Large intestine (tissue), 12 donors: ENCODE data around the gene DENND1A. TPM values are rescaled to one million over a fixed set of nuclear protein-coding genes. Genes with fewer than 3 reads are reported as not detected.
"Not testable (repeated sequence)": the region's sequence is repeated elsewhere in the genome, so short reads cannot be mapped to it uniquely, and the experiment has no call there.

Experiments
- DNase-seq, 2 donors: peaks; one replicate each; pipeline versions ENCODE4 v3.0.0 to v3.0.0-alpha.2; 2013
- H3K27ac ChIP-seq: one replicate; pipeline ENCODE4 v1.5.1; 2013; ENCODE audit warnings: low read length
- H3K27me3 ChIP-seq: 2 replicates; pipeline ENCODE4 v1.6.1; 2013; ENCODE audit warnings: low read length; ENCODE audit not compliant: control insufficient read depth, insufficient read depth
- H3K36me3 ChIP-seq: 2 replicates; pipeline ENCODE4 v1.6.1; 2013; ENCODE audit warnings: low read length; ENCODE audit not compliant: control insufficient read depth, insufficient read depth
- H3K4me1 ChIP-seq: one replicate; pipeline ENCODE4 v1.6.1; 2013; ENCODE audit warnings: low read length; ENCODE audit not compliant: control insufficient read depth, insufficient read depth
- H3K4me3 ChIP-seq: one replicate; pipeline ENCODE4 v1.5.1; 2013; ENCODE audit warnings: low read length
- H3K9me3 ChIP-seq: one replicate; pipeline ENCODE4 v1.6.1; 2013; ENCODE audit warnings: mild to moderate bottlenecking, low read depth, low read length, moderate library complexity; ENCODE audit not compliant: control insufficient read depth
- WGBS: methylation state at CpG from one replicate; pipeline ENCODE4 v1.1.5; 2013; ENCODE audit warnings: low lambda C conversion rate; ENCODE audit not compliant: insufficient coverage; 5-methylcytosine and 5-hydroxymethylcytosine counted together
- long read RNA-seq, 11 donors: transcript quantifications; one replicate each; lab custom pipeline, GENCODE V29; 2026
- polyA plus RNA-seq: library from polyadenylated mRNA; unstranded; fragments of 120-200 nt; gene quantifications from one replicate; pipeline ENCODE4 v1.2.1, GENCODE V29; 2013

The DENND1A gene
- 29.7 TPM for polyA plus RNA-seq
- long read RNA-seq, donor 1 = 0 reads
- long read RNA-seq, donor 2, partial matches to known transcripts = 7 of 10 reads
- long read RNA-seq, donor 2, other reads (novel, unspliced or antisense) = 0 of 10 reads
- long read RNA-seq, donor 3 = 0 reads
- long read RNA-seq, donor 4 = 0 reads
- long read RNA-seq, donor 5 = 0 reads
- long read RNA-seq, donor 6 = 0 reads
- long read RNA-seq, donor 7, full-length matches to known transcripts = 1 of 1 reads
- long read RNA-seq, donor 7, partial matches to known transcripts = 0 of 1 reads
- long read RNA-seq, donor 7, other reads (novel, unspliced or antisense) = 0 of 1 reads
- long read RNA-seq, donor 8, partial matches to known transcripts = 0 of 1 reads
- long read RNA-seq, donor 8, other reads (novel, unspliced or antisense) = 0 of 1 reads
- long read RNA-seq, donor 9, partial matches to known transcripts = 5 of 5 reads
- long read RNA-seq, donor 9, other reads (novel, unspliced or antisense) = 0 of 5 reads
- long read RNA-seq, donor 10, full-length matches to known transcripts = 7 of 12 reads
- long read RNA-seq, donor 10, partial matches to known transcripts = 5 of 12 reads
- long read RNA-seq, donor 10, other reads (novel, unspliced or antisense) = 0 of 12 reads
- long read RNA-seq, donor 11, full-length matches to known transcripts = 2 of 2 reads
- long read RNA-seq, donor 11, partial matches to known transcripts = 0 of 2 reads
- long read RNA-seq, donor 11, other reads (novel, unspliced or antisense) = 0 of 2 reads

- 47% methylated on average over 6 of the region's 83 CpGs for WGBS
- Histone ChIP-seq H3K27me3 (peaks cover 8% of the 10 kb centered on the region), H3K9me3 (no peaks in the 10 kb centered on the region), H3K27ac (peak within 1 kb of the TSS; percentile 90), H3K36me3 (no peaks in the 10 kb centered on the region), H3K4me3 (peak within 1 kb of the TSS; percentile 67), H3K4me1 (peaks cover 27% of the 10 kb centered on the region)
- DNase-seq = peak; percentile 89 to 96
These were observed at the start of gene DENND1A for GRCh38 chr9:123929870-123930831. Gene DENND1A (minus strand): TSS chr9:123930126. CDS start chr9:123929905, 221 bp downstream.

GRCh38 chr9:123978981-123979380 lies 49.1 kb upstream of the DENND1A start:
- Histone ChIP-seq H3K36me3 (no peaks in the 10 kb centered on the region), H3K9me3 (no peaks in the 10 kb centered on the region), H3K27ac (no peak overlapping the region), H3K4me1 (no peaks in the 10 kb centered on the region), H3K27me3 (peaks cover 54% of the 10 kb centered on the region), H3K4me3 (no peak overlapping the region)
- no peak for DNase-seq
- WGBS = no CpG with 5 or more reads among the region's 5 CpGs

- DNase-seq, H3K27ac ChIP-seq, H3K4me3 ChIP-seq, H3K36me3 ChIP-seq, H3K4me1 ChIP-seq: not testable (repeated sequence)
- peaks cover 35% of the 10 kb centered on the region for H3K27me3 ChIP-seq
- peaks cover 17% of the 10 kb centered on the region for H3K9me3 ChIP-seq
- WGBS = no CpG with 5 or more reads among the region's 9 CpGs
These were observed 46.7 kb upstream of the DENND1A start for GRCh38 chr9:123976579-123976978.

- DNase-seq = no peak
- H3K4me3 ChIP-seq = no peak overlapping the region
- peaks cover 37% of the 10 kb centered on the region for H3K27me3 ChIP-seq
- peaks cover 17% of the 10 kb centered on the region for H3K9me3 ChIP-seq
- no CpG with 5 or more reads among the region's 3 CpGs for WGBS
- H3K27ac ChIP-seq = no peak overlapping the region
- no peaks in the 10 kb centered on the region for H3K4me1 ChIP-seq
- H3K36me3 ChIP-seq = no peaks in the 10 kb centered on the region
These were observed 45.9 kb upstream of the DENND1A start for GRCh38 chr9:123975871-123976270.

GRCh38 chr9:123974471-123974870 lies 44.5 kb upstream of the DENND1A start:
- Histone ChIP-seq H3K4me3 (no peak overlapping the region), H3K27ac (no peak overlapping the region), H3K36me3 (no peaks in the 10 kb centered on the region), H3K9me3 (peaks cover 17% of the 10 kb centered on the region), H3K4me1 (no peaks in the 10 kb centered on the region), H3K27me3 (peaks cover 38% of the 10 kb centered on the region)
- no CpG with 5 or more reads among the region's 12 CpGs for WGBS
- DNase-seq = no peak

- WGBS = 99% methylated on average over 7 of the region's 9 CpGs
- peaks cover 32% of the 10 kb centered on the region for H3K27me3 ChIP-seq
- DNase-seq = no peak
- H3K9me3 ChIP-seq = peaks cover 19% of the 10 kb centered on the region
- no peak overlapping the region for H3K27ac ChIP-seq
- no peaks in the 10 kb centered on the region for H3K36me3 ChIP-seq
- no peak overlapping the region for H3K4me3 ChIP-seq
- no peaks in the 10 kb centered on the region for H3K4me1 ChIP-seq
These were observed 43.8 kb upstream of the DENND1A start for GRCh38 chr9:123973590-123974223.

- no peaks in the 10 kb centered on the region for H3K4me1 ChIP-seq
- peaks cover 32% of the 10 kb centered on the region for H3K27me3 ChIP-seq
- 97% methylated on average over 8 of the region's 8 CpGs for WGBS
- H3K4me3 ChIP-seq = no peak overlapping the region
- no peak for DNase-seq
- H3K27ac ChIP-seq = no peak overlapping the region
- H3K9me3 ChIP-seq = peaks cover 19% of the 10 kb centered on the region
- no peaks in the 10 kb centered on the region for H3K36me3 ChIP-seq
These were observed 42.7 kb upstream of the DENND1A start for GRCh38 chr9:123972618-123973017.

- no peak for DNase-seq
- Histone ChIP-seq H3K36me3 (no peaks in the 10 kb centered on the region), H3K27ac (no peak overlapping the region), H3K4me3 (no peak overlapping the region), H3K4me1 (no peaks in the 10 kb centered on the region), H3K9me3 (peaks cover 6% of the 10 kb centered on the region), H3K27me3 (peaks cover 30% of the 10 kb centered on the region)
These were observed 37.4 kb upstream of the DENND1A start for GRCh38 chr9:123967323-123967722.

GRCh38 chr9:123965801-123966686 lies 36.1 kb upstream of the DENND1A start:
- Histone ChIP-seq H3K36me3 (no peaks in the 10 kb centered on the region), H3K4me1 (no peaks in the 10 kb centered on the region), H3K4me3 (no peak overlapping the region), H3K27me3 (peaks cover 31% of the 10 kb centered on the region), H3K9me3 (peaks cover 2% of the 10 kb centered on the region), H3K27ac (no peak overlapping the region)
- WGBS = 37% methylated on average over 2 of the region's 8 CpGs
- no peak for DNase-seq
